Left renal cortex interstitium (tissue), 4 donors: ENCODE results near the gene MYO10. TPM values are rescaled to one million over a fixed set of nuclear protein-coding genes. Genes with fewer than 3 reads are reported as not detected.
"Not testable (repeated sequence)": the region's sequence is repeated elsewhere in the genome, so short reads cannot be mapped to it uniquely, and the experiment has no call there.

Experiments used
- DNase-seq, 4 donors: peaks; one replicate each; pipeline ENCODE4 v3.0.0-alpha.2; 2013; ENCODE audit warnings: low read depth in 4 of 4, low spot score in 2 of 4, missing footprints in 1 of 4
- polyA plus RNA-seq, 4 donors: library from polyadenylated mRNA; unstranded; fragments of 120-200 nt; gene quantifications; one replicate each; pipeline ENCODE4 v1.2.1, GENCODE V29; 2013; ENCODE audit not compliant: insufficient read length in 4 of 4

MYO10 gene
- polyA plus RNA-seq, 4 donors, result 36.5 to 45.4 (median 42.2) TPM

- DNase-seq, result no peak
These were observed 279.4 kb downstream of the MYO10 start for GRCh38 chr5:16656561-16657191.

DNA sequence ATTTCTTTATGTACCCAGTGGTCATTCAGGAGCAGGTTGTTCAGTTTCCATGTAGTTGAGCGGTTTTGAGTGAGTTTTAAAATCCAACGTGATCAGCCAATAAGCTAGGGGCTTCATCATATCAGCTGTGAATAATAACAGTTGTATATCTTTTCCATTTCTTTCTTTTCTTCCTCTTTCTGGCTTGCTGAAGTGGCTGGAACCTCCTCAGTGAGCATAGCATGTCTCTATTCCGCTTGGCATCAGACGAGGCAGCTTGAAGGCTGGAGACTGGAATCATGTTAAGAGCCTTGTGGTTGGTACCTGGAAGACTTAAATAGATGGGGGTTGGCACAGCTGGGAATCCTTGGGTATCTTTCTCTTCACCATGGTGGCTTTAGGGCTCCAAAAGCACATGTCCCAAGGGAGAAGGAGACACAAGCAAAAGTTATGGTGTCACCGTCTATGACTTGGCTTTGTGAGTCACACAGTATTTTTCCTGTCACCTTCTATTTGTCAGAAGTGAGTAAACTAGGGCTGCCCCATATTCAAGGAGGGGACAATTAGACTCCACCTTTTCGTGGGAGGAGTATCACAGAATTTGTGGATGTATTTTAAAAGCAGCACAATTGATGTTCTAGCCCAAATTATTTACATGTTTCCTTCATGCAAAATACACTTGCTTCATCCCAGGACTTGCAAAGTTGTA lies 281.3 kb downstream of the MYO10 start:
- no peak for DNase-seq

- not testable (repeated sequence) for DNase-seq
These were observed 287.3 kb downstream of the MYO10 start for GRCh38 chr5:16648739-16649138.

DNA sequence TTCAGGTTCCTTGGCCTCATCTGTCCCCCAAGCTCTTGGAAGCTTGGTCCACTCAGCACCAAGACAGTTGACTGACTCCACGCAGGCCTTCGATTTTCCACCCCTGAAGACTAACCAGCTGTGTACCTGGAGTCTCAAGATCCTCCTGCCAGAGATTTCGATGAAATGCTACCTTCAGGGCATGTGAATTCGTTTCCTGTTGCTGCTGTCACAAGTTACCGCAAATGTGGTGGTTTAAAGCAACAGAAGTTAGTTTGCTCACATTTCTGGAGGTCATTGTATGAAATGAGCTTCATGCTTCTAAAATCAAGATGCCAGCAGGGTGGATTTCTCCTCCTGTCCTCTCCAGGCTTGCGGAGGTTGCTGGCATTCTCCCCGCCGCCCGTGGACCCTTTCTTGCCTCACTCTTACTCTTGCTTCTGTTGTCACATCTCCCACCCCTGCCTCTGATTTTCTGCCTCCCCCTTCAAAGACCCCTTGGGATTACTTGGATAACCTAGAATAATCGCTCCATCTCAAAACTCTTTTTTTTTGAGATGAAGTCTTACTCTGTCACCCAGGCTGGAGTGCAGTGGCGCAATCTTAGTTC lies 291.7 kb downstream of the MYO10 start:
- DNase-seq, result no peak

GRCh38 chr5:16642867-16643266 lies 293.2 kb downstream of the MYO10 start:
- DNase-seq, result no peak

DNA sequence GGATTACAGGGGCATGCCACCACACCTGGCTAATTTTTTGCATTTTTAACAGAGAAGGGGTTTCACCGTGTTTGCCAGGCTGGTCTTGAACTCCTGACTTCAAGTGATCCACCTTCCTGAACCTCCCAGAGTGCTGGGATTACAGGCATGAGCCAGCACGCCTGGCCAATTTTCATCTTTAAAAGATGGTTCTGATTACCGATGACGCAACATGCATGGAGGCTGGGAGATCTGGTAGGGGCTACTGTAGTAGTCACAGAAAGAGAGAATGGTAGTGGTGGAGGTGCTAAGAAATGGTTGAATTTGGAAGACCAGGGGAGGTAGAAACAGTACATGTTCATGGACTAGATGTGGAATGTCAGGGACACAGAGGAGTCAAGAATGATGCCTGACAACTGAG lies 296.9 kb downstream of the MYO10 start:
- no peak for DNase-seq

DNA sequence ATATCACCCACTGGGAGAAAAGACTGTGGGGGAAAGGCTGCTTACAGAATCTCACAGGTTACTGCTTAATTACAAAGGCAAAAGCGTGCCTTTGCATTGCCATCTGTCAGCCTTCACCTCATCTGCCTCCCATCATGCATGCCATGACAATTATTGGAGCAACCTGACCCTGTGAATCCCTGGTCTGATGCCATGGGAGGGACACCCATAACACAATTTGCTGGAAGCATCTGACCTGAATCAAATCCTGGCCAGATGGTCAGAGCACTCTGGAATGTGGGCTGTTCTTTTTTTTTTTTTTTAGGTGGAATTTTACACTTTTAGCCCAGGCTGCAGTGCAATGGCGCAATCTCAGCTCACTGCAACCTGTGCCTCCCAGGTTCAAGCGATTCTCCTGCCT lies 307.7 kb downstream of the MYO10 start:
- DNase-seq, result no peak

DNA sequence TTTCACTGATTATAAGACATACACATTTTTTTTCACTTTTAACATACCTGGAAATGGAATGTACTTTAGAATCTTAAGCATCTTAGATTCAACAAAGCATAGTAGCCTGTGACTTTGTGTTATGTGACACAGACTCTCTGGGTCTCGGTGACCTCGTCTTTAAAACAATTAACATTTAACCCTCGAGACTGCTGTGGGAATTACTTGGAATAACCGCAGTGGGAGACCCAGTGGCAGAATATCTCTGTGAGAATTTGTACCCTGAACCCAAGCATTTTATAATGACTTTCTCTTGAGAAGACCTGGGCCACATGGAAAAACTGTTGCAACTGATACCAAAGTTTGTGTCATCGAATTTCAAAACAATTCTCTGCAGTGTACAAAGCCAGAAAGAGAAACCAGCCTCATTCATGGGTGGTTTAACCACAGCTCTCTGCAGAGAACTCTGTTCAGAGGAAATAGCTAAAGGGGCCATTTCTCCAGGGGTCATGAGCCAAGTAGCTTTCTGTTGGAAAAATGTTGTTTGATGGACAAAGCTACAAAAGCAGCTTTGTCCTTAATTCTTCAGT lies 309.3 kb downstream of the MYO10 start:
- no peak for DNase-seq

- DNase-seq, result no peak
These were observed 311.0 kb downstream of the MYO10 start for GRCh38 chr5:16625096-16625495.

- DNase-seq, result no peak
These were observed 317.0 kb downstream of the MYO10 start for GRCh38 chr5:16619136-16619535.

- DNase-seq, result no peak
These were observed 317.8 kb downstream of the MYO10 start for GRCh38 chr5:16618138-16618897.

GRCh38 chr5:16617274-16617968 lies 318.7 kb downstream of the MYO10 start:
- no peak for DNase-seq

- no peak for DNase-seq
These were observed 319.4 kb downstream of the MYO10 start, which contains the start of gene RETREG1 for GRCh38 chr5:16616536-16617273. TSS of gene RETREG1 (minus strand) at chr5:16616997. CDS start at chr5:16616971, 26 bp downstream.

- no peak for DNase-seq
These were observed 320.1 kb downstream of the MYO10 start for GRCh38 chr5:16615741-16616535.

DNA sequence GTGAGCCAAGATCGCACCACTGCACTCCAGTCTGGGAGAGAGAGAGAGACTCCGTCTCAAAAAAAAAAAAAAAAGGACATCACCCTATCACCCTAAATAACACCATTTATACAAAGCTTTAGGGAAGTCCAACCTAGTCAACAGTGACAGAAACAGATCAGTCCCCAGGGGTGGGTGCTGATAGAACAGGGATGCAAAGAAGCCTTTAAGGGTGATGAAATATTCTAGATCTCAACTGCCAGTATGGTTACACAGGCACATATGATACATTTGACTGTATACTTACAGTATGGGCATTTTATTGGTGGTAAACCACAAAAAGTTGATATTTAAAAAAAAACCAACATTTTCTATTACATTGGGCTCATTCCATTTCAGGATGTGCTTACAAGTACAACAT lies 324.1 kb downstream of the MYO10 start:
- DNase-seq, result no peak
